HG03175 (cell line): ENCODE measurements around the gene XXYLT1.
"Not testable (repeated sequence)": the region's sequence is repeated elsewhere in the genome, so short reads cannot be mapped to it uniquely, and the experiment has no call there.

Source experiments
- ATAC-seq: cut with Tn5 transposase; IDR thresholded peaks from one replicate; pipeline ENCODE4 v1.9.1; 2021; ENCODE audit warnings: mild to moderate bottlenecking, moderate library complexity; ENCODE audit not compliant: unreplicated experiment

Gene XXYLT1

GRCh38 chr3:195230244-195230643, 40.7 kb downstream of the XXYLT1 start:
- no peak for ATAC-seq

DNA sequence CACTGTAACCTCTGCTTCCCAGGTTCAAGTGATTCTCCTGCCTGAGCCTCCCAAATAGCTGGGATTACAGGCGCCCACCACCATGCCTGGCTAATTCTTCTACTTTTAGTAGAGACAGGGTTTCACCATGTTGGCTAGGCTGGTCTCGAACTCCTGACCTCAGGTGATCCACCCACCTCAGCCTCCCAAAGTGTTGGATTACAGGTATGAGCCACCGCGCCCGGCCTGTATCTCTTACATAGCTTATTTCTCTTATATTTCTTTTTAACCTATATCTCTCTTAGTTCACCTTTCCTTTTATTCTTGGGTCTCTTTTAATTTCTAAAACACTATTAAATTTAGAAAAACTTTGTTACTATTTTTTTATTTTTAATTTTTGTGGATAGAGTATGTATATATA, 42.1 kb downstream of the XXYLT1 start:
- not testable (repeated sequence) for ATAC-seq

DNA sequence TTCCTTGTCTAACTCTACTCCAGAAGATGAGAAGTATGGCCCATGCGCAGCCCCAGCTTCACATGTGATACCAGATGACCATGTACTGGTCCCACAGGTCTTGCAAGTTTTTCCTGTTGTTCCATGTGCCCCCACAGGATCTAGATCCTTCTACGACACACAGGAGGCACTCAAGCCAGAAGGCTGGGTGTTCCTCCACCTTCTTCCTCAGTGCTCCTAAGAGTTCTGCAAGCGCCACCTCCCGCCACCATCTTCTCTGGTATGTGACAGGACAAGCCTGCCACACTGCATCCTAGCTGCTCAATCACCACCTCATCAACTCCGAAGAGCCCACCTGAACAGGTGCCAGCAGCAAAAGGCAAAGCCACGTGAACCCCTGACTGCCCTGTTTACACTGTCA, 43.1 kb downstream of the XXYLT1 start:
- no peak for ATAC-seq

DNA sequence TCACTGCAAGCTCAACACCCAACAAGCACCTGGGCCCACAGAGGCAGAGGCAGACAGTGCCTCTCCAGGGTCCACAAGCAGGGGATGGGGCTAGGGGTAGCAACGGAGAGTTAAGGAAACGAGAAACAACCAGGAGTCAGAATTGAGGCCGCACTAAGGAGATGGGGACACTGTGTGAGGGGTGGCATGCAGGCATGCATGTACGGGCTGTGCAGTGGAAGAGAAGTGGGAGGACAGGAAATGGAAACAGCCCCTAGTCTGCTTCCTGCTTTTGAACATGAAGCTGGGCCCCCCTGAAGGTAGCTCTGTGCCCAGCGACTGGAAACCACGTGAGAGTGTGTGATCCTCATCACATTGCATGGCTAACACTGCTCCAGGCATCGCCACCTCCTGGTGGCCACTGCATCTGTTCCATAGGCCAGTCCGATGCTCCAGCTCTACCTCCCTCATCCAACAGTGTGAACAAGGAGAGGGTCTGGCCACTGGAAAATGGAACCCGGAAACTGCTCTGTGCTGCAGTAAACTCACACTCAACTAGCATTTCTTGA, 44.0 kb downstream of the XXYLT1 start:
- ATAC-seq: no peak

DNA sequence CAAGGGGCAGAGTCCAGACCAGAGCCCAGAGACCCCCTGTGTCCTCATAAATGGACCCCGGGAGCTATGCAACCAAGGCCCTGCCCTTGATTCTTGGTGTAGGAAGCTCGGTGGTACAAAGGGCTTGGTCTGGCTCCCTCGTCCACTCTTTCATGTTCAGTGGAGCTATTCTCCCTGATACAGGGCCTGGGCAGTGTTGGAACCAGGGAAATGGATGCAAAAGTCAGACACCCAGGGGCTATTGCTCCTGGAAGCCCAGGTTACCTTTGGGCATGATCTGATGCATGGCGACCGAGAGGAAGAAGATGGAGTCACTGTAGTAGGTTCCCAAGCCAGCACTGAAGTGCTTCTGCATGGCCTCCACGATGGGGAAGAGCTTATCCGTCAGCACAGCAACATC, 44.5 kb downstream of the XXYLT1 start:
- ATAC-seq: no peak

DNA sequence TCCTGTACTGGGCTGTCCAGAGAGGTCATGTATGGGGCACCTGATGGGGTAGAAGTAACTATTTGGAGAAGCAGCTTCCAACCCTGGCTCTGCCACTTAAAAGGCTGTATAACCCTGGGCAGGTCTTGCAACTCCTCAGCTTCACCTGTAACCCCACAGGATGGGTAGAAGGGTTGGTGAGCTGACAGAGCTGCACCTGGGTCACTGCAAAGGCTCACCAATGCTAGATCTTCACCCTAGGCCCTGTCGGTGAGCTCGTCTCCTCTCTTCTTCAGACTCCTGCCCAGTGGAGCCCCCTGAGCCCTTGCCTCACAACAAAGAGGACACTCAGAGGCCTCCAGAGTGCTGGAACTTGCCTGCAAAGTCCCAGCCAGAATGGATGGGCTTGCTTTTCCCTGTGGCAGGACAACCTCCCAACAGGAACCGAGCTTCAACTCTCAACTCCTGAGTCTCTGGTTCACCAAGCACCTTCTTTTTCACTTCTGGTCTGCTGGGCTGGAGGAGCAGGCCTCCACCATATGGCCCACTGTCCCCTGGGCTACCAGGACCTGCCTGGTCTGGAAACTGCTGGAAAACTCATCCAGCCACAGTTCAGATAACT, 45.9 kb downstream of the XXYLT1 start:
- ATAC-seq: no peak

DNA sequence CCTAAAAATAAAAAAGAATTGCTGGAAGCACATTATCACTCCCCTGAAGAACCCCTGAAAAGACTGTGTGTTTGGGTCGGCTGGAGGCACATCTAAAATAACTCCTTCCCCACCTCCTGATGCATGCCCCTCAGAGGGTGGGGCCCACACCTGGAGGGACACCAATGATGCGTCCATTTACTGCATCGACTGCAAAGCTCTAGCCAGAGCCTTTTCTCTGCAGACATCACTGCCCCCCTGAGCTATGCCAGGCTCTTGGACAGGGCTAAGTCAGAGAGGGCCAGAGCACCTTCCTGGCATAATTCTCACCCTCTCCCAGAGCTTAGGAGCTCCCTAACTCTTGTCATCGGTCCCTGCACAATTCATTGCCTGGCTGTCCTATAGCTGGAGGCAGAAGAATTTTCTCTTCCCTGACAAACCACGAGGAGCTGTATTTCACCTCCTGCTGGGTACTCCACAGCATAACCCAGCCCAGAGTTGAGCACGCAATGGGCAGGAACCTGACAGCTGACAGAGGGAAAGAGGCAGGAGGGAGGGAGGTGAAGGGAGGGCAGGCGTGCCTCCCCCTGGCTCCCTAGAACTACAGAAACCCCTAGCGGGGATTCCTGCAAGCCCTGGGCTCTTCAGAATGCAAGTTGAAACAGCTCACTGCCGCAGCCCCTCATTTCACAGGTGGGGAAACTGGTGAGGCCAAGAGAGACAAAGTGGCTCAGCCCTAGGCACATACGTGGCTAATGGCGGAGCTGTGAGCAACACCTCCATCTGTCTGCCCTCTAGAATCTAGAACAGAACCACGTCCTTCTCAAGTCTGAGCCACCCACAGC, 46.6 kb downstream of the XXYLT1 start:
- no peak for ATAC-seq

- ATAC-seq: no peak
Observed at GRCh38 chr3:195221876-195222617, 48.9 kb downstream of the XXYLT1 start.

DNA sequence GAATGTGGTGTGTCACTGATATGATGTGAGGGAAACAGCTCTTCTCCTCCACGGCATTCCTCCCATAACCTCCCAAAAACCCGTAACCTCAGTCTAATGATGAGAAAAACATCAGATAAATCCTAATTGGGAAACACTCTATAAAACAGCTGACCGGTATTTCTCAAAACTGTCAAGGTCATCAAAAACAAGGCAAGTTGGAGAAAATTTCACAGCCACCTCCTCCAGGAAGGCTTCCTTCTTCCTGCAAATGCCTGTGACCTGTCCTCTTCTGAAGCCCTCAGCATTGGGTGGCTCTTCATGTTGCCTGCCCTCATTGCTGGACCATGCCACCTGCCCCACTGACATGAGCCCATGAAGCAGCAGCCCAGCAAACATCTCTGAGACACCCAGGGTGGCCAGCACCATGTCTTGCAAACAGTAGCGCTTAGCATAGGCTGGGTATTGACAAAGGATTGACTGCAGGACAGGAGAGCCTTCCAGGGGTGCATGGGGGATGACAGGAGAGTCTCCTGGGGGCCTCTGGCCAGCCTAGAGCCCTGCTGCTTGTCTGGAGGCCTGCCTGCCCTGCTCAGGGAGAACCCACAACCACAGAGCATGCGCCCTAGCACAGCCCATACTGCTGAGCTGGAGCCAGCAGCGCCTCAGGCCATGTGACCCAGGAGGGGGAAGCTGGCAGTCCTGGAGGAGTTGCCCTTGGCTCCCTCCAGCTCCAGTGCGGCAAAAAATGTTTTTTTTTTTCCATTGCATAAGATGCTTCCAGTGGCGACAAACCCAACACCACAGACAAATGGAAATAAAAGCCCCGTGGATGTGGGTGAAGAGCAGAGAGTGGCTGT, 49.7 kb downstream of the XXYLT1 start:
- ATAC-seq: no peak

DNA sequence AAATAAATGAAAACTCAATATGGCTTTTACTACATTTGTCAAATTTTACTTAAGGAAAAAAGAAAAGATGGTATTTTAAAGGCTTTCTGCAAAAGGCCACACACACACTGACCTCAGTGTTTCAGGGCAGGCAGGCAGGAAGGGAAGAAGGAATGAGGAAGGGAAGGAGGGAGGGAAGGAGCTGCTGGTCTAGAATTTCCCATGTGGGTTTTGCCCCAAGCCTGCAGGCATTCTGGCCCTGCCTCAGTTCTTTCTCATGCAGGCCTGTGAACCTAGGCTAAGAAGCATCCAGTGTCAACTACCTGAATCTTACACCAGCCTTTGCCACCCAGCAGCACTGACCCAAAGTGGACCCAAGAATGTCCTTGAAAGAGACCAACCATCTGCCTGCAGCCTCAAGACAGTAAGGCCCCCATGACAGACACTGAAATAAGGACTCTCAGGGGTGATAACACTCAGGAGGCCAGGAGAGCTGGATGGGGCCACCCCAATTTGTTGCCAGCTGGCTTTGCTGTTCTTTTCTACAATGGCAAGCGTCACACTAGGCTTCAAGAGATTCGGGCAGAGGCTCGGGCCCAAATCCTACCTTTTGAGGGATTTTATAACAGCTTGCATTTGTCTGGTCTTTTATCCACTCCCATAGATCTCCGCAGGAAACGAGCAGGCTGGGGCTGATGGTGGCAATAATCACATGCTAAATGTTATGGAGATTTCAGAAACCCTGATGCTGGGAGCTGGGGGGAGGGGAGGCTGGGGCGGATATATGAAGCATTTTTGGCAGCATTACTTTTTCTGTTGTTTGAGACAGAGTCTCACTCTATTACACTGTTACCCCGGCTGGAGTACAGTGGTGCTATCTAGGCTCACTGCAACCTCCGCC, 51.4 kb downstream of the XXYLT1 start:
- ATAC-seq: no peak

GRCh38 chr3:195218331-195218730, 52.6 kb downstream of the XXYLT1 start:
- not testable (repeated sequence) for ATAC-seq

DNA sequence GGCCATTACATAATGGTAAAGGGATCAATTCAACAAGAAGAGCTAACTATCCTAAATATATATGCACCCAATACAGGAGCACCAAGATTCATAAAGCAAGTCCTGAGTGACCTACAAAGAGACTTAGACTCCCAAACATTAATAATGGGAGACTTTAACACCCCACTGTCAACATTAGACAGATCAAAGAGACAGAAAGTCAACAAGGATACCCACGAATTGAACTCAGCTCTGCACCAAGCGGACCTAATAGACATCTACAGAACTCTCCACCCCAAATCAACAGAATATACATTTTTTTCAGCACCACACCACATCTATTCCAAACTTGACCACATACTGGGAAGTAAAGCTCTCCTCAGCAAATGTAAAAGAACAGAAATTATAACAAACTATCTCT, 55.4 kb downstream of the XXYLT1 start:
- not testable (repeated sequence) for ATAC-seq

- no peak for ATAC-seq
Observed at GRCh38 chr3:195214381-195214780, 56.6 kb downstream of the XXYLT1 start.

GRCh38 chr3:195213639-195214315, 57.2 kb downstream of the XXYLT1 start:
- ATAC-seq: no peak

DNA sequence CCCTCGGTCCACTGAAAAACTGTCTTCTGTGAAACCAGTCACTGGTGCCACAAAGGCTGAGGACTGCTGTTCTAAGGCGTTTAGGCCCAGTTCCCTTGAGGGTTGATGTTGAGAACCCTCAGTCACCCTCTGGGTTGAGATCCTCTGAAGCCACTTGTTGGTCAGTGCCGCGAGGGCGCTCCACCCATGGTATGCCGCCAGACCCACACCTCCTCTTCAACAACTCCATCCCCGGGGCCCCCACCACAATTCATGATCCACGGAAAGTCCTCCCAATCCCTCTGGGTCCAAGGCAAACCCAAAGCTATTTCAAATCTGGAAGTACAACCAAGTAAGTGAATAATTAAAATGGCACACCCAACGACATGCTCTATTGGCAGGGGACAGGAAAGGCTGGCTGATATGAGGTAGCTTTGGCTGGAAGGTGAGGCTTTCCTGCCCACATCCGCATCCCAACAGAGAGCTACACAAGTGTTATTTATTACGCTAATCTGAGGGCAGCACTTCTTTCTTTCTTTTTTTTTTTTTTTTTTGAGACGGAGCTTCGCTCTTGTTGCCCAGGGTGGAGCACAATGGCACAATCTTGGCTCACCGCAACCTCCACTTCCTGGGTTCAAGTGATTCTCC, 58.1 kb downstream of the XXYLT1 start:
- no peak for ATAC-seq

DNA sequence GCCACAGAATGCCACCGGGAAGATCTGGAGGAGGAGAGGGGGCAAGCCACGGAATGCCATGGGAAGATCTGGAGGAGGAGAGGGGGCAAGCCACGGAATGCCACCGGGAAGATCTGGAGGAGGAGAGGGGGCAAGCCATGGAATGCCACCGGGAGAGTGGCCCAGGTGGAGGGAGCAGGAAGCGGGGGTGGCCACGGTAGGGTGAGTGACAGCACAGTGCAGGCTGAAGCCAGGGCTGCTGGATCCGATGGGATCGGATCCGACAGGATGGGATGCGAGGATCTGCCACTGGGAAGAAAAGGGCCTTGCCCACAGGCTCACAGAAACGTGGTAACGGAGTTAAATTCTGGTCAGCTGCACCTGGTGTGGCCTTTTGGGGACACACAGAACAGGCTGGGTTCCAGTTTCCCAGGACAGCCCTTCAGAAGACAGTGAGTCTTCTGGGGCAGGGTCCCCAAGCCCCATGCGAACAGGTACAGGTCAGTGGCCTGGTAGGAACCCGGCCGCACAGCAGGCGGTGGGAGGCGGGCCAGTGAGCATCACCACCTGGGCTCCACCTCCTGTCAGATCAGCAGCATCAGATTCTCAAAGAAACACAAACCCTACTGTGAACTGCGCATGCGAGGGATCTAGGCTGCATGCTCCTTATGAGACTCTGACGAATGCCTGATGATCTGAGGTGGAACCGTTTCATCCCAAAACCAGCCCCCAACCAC, 58.8 kb downstream of the XXYLT1 start:
- no peak for ATAC-seq

GRCh38 chr3:195210266-195210973, 60.5 kb downstream of the XXYLT1 start:
- ATAC-seq: no peak
